Cardiac muscle cell (in vitro differentiated cells and primary cell): ENCODE measurements around the gene TEX36. TPM values are rescaled to one million over a fixed set of nuclear protein-coding genes. Genes with fewer than 3 reads are reported as not detected.

Source experiments
- DNase-seq, 2 donors: peaks; one replicate each; pipeline versions ENCODE4 v3.0.0 to v3.0.0-alpha.2; 2010 to 2017; ENCODE audit warnings: low read depth in 1 of 2, low spot score in 1 of 2
- H3K27ac ChIP-seq: fragments of 200-600 bp; sonication (generic); 2 replicates; pipeline ENCODE4 v1.5.1; 2016
- H3K27me3 ChIP-seq: fragments of 200-600 bp; sonication (generic); 2 replicates; pipeline ENCODE4 v1.6.0; 2016; ENCODE audit warnings: control low read depth
- H3K36me3 ChIP-seq: fragments of 200-600 bp; sonication (generic); 2 replicates; pipeline ENCODE4 v1.5.1; 2016; ENCODE audit warnings: control low read depth
- H3K4me1 ChIP-seq: fragments of 200-600 bp; sonication (generic); 2 replicates; pipeline ENCODE4 v1.8.1; 2017; ENCODE audit warnings: low read depth, mild to moderate bottlenecking, mixed run types
- H3K4me3 ChIP-seq: fragments of 200-600 bp; sonication (generic); 2 replicates; pipeline ENCODE4 v1.5.1; 2016; ENCODE audit warnings: mild to moderate bottlenecking
- H3K9me3 ChIP-seq: fragments of 200-600 bp; sonication (generic); 2 replicates; pipeline ENCODE4 v1.5.1; 2017; ENCODE audit warnings: low read depth, mild to moderate bottlenecking, control low read depth
- CTCF ChIP-seq: IDR thresholded peaks from 2 replicates; pipeline ENCODE4 v1.5.1; 2012; ENCODE audit warnings: low read depth, mild to moderate bottlenecking, low read length
- polyA plus RNA-seq: library from polyadenylated mRNA; unstranded; fragments of >200 nt; fragmentation: Nextera tagmentation; extraction: Ambion mirVana; gene quantifications from 2 replicates; pipeline ENCODE4 v1.2.1, GENCODE V29; 2016
- total RNA-seq: library from RNA; depleted of rRNA; stranded (reverse); fragments of >200 nt; gene quantifications from 2 replicates; pipeline ENCODE4 v1.2.3, GENCODE V29; 2016

TEX36 gene
- total and polyA plus RNA-seq, 2 experiments from 2014 or later, result not detected

- H3K9me3 ChIP-seq, result no peaks in the 10 kb centered on the region
- TF ChIP-seq CTCF, result no peak
- H3K27ac ChIP-seq, result no peak overlapping the region
- H3K27me3 ChIP-seq, result no peaks in the 10 kb centered on the region
- no peak overlapping the region for H3K4me3 ChIP-seq
- DNase-seq, result no peak
- H3K36me3 ChIP-seq, result no peaks in the 10 kb centered on the region
- no peaks in the 10 kb centered on the region for H3K4me1 ChIP-seq
Measured at GRCh38 chr10:125609859-125610258, 73.1 kb downstream of the TEX36 start.

- no peaks in the 10 kb centered on the region for H3K9me3 ChIP-seq
- no peaks in the 10 kb centered on the region for H3K36me3 ChIP-seq
- no peak for DNase-seq
- TF ChIP-seq CTCF, result no peak
- no peaks in the 10 kb centered on the region for H3K4me1 ChIP-seq
- H3K27ac ChIP-seq, result no peak overlapping the region
- H3K27me3 ChIP-seq, result no peaks in the 10 kb centered on the region
- no peak overlapping the region for H3K4me3 ChIP-seq
Measured at GRCh38 chr10:125608474-125608873, 74.5 kb downstream of the TEX36 start.

GRCh38 chr10:125607689-125608290 lies 75.2 kb downstream of the TEX36 start:
- H3K36me3 ChIP-seq, result no peaks in the 10 kb centered on the region
- no peaks in the 10 kb centered on the region for H3K4me1 ChIP-seq
- H3K4me3 ChIP-seq, result no peak overlapping the region
- no peaks in the 10 kb centered on the region for H3K9me3 ChIP-seq
- no peaks in the 10 kb centered on the region for H3K27me3 ChIP-seq
- no peak for DNase-seq
- H3K27ac ChIP-seq, result no peak overlapping the region
- TF ChIP-seq CTCF, result no peak

- H3K4me1 ChIP-seq, result no peaks in the 10 kb centered on the region
- H3K4me3 ChIP-seq, result no peak overlapping the region
- H3K27me3 ChIP-seq, result no peaks in the 10 kb centered on the region
- peak in 1 of 2 donors; percentile 7 for DNase-seq
- no peaks in the 10 kb centered on the region for H3K9me3 ChIP-seq
- TF ChIP-seq CTCF, result no peak
- H3K36me3 ChIP-seq, result no peaks in the 10 kb centered on the region
- H3K27ac ChIP-seq, result no peak overlapping the region
Measured at GRCh38 chr10:125606414-125607010, 76.5 kb downstream of the TEX36 start.

Other genes with a start within 250 kb of the TEX36 start
- 16.8 and 23.8 TPM in 2 replicates for gene EDRF1, start 36.5 kb upstream of the TEX36 start, total RNA-seq
- 10.4 and 23.1 TPM in 2 replicates for gene EDRF1, start 36.5 kb upstream of the TEX36 start, polyA plus RNA-seq
- gene MMP21, start 92.7 kb upstream of the TEX36 start, total RNA-seq, result 0.32 TPM in 1 of 2 replicates, not detected in the other
- gene MMP21, start 92.7 kb upstream of the TEX36 start, polyA plus RNA-seq, result not detected in 2 replicates
- 88.4 and 121 TPM in 2 replicates for gene UROS, start 140.1 kb upstream of the TEX36 start, total RNA-seq
- 160 and 211 TPM in 2 replicates for gene UROS, start 140.1 kb upstream of the TEX36 start, polyA plus RNA-seq
- 34.2 and 44.6 TPM in 2 replicates for gene BCCIP, start 140.4 kb upstream of the TEX36 start, total RNA-seq
- 80.2 and 93.9 TPM in 2 replicates for gene BCCIP, start 140.4 kb upstream of the TEX36 start, polyA plus RNA-seq
- gene DHX32, start 198.1 kb upstream of the TEX36 start, total RNA-seq, result 62.5 and 66.7 TPM in 2 replicates
- 48.8 and 61.0 TPM in 2 replicates for gene DHX32, start 198.1 kb upstream of the TEX36 start, polyA plus RNA-seq
- 7.5 and 19.2 TPM in 2 replicates for gene FANK1, start 213.4 kb upstream of the TEX36 start, total RNA-seq
- gene FANK1, start 213.4 kb upstream of the TEX36 start, polyA plus RNA-seq, result 11.4 and 11.5 TPM in 2 replicates